ENCODE data around the gene RHEB. TPM values are rescaled to one million over a fixed set of nuclear protein-coding genes. Genes with fewer than 3 reads are reported as not detected.
A peak's percentile ranks its signal among the peaks of the same experiment; 100 is the strongest.

RHEB gene
- total RNA-seq, 1 experiment from 2014 or later: 135 TPM

- no peak for DNase-seq (ENCODE audit: unreplicated experiment)
- POLR2A ChIA-PET: no interaction called here
- no peak overlapping the region for H3K4me3 Mint-ChIP-seq (ENCODE audit: unreplicated experiment)
- CTCF ChIA-PET: interaction anchor here (1.3 kb wide), 1 partner anchor 17 kb away, joined by 4 read pairs; no protein-coding TSS in a partner anchor
- no peaks in the 10 kb centered on the region for H3K27me3 Mint-ChIP-seq (ENCODE audit: insufficient read depth, unreplicated experiment)
- H3K9me3 Mint-ChIP-seq (ENCODE audit: unreplicated experiment): no peaks in the 10 kb centered on the region
- no peaks in the 10 kb centered on the region for H3K36me3 Mint-ChIP-seq (ENCODE audit: insufficient read depth, unreplicated experiment)
- peaks cover 7% of the 10 kb centered on the region for H3K4me1 Mint-ChIP-seq (ENCODE audit: insufficient read depth, unreplicated experiment)
- no peak for TF ChIP-seq CTCF (IDR thresholded peaks at IDR 0.05; ENCODE audit: unreplicated experiment)
- intact Hi-C loops (cut with micrococcal nuclease): no loop called here
- no peak overlapping the region for H3K27ac Mint-ChIP-seq (ENCODE audit: low read depth, unreplicated experiment)
- BruUV-seq (replicated peaks): no TSS peak
Observed at GRCh38 chr7:151431281-151431767, 88.4 kb downstream of the RHEB start.

GRCh38 chr7:151430391-151431205 is 89.1 kb downstream of the RHEB start:
- POLR2A ChIA-PET: no interaction called here
- intact Hi-C loops (cut with micrococcal nuclease): no loop called here
- Mint-ChIP-seq H3K36me3 (ENCODE audit: insufficient read depth, unreplicated experiment) (no peaks in the 10 kb centered on the region), H3K9me3 (ENCODE audit: unreplicated experiment) (no peaks in the 10 kb centered on the region), H3K27ac (ENCODE audit: low read depth, unreplicated experiment) (no peak overlapping the region), H3K4me3 (ENCODE audit: unreplicated experiment) (no peak overlapping the region), H3K4me1 (ENCODE audit: insufficient read depth, unreplicated experiment) (peaks cover 14% of the 10 kb centered on the region), H3K27me3 (ENCODE audit: insufficient read depth, unreplicated experiment) (no peaks in the 10 kb centered on the region)
- CTCF ChIA-PET: interaction anchor here (0.5 kb wide), 1 partner anchor 112 kb away, joined by 3 read pairs; no protein-coding TSS in a partner anchor
- no TSS peak for BruUV-seq (replicated peaks)
- DNase-seq (ENCODE audit: unreplicated experiment): no peak
- TF ChIP-seq CTCF (IDR thresholded peaks at IDR 0.05; ENCODE audit: unreplicated experiment): no peak

GRCh38 chr7:151429560-151430331 is 89.9 kb downstream of the RHEB start:
- Mint-ChIP-seq H3K4me3 (ENCODE audit: unreplicated experiment) (no peak overlapping the region), H3K27ac (ENCODE audit: low read depth, unreplicated experiment) (no peak overlapping the region), H3K36me3 (ENCODE audit: insufficient read depth, unreplicated experiment) (no peaks in the 10 kb centered on the region), H3K4me1 (ENCODE audit: insufficient read depth, unreplicated experiment) (peaks cover 14% of the 10 kb centered on the region), H3K27me3 (ENCODE audit: insufficient read depth, unreplicated experiment) (no peaks in the 10 kb centered on the region), H3K9me3 (ENCODE audit: unreplicated experiment) (no peaks in the 10 kb centered on the region)
- TF ChIP-seq CTCF (IDR thresholded peaks at IDR 0.05; ENCODE audit: unreplicated experiment): no peak
- CTCF ChIA-PET: interaction anchor here (0.5 to 1.1 kb wide), 2 partner anchors 63 to 113 kb away, joined by 3 to 9 read pairs; no protein-coding TSS in a partner anchor
- no TSS peak for BruUV-seq (replicated peaks)
- intact Hi-C loops (cut with micrococcal nuclease): no loop called here
- POLR2A ChIA-PET: no interaction called here
- peak; percentile 71 for DNase-seq (ENCODE audit: unreplicated experiment)

- intact Hi-C loops (cut with micrococcal nuclease): no loop called here
- Mint-ChIP-seq H3K27me3 (ENCODE audit: insufficient read depth, unreplicated experiment) (no peaks in the 10 kb centered on the region), H3K4me3 (ENCODE audit: unreplicated experiment) (no peak overlapping the region), H3K9me3 (ENCODE audit: unreplicated experiment) (no peaks in the 10 kb centered on the region), H3K27ac (ENCODE audit: low read depth, unreplicated experiment) (no peak overlapping the region), H3K4me1 (ENCODE audit: insufficient read depth, unreplicated experiment) (peaks cover 14% of the 10 kb centered on the region), H3K36me3 (ENCODE audit: insufficient read depth, unreplicated experiment) (no peaks in the 10 kb centered on the region)
- BruUV-seq (replicated peaks): no TSS peak
- CTCF ChIA-PET: interaction anchor here (1.1 kb wide), 1 partner anchor 63 kb away, joined by 9 read pairs; no protein-coding TSS in a partner anchor
- TF ChIP-seq CTCF (IDR thresholded peaks at IDR 0.05; ENCODE audit: unreplicated experiment): no peak
- POLR2A ChIA-PET: no interaction called here
- DNase-seq (ENCODE audit: unreplicated experiment): no peak
Observed at GRCh38 chr7:151429237-151429559, 90.5 kb downstream of the RHEB start.
